PC-9 (cell line): ENCODE data around the gene CPED1.

ENCODE experiments used
- EZH2 ChIP-seq: fragments of 200-600 bp; sonication (generic); IDR thresholded peaks from 2 replicates; pipeline ENCODE4 v1.8.0; 2017; ENCODE audit warnings: antibody characterized with exemption, low read depth
- TF ChIP-seq, protein P1 (sequence below): fragments of 200-600 bp; sonication (generic); conservative IDR thresholded peaks from 2 replicates; pipeline ENCODE4 v1.6.1; 2017; ENCODE audit warnings: mixed run types, antibody characterized with exemption, mild to moderate bottlenecking, moderate library complexity

DNA sequence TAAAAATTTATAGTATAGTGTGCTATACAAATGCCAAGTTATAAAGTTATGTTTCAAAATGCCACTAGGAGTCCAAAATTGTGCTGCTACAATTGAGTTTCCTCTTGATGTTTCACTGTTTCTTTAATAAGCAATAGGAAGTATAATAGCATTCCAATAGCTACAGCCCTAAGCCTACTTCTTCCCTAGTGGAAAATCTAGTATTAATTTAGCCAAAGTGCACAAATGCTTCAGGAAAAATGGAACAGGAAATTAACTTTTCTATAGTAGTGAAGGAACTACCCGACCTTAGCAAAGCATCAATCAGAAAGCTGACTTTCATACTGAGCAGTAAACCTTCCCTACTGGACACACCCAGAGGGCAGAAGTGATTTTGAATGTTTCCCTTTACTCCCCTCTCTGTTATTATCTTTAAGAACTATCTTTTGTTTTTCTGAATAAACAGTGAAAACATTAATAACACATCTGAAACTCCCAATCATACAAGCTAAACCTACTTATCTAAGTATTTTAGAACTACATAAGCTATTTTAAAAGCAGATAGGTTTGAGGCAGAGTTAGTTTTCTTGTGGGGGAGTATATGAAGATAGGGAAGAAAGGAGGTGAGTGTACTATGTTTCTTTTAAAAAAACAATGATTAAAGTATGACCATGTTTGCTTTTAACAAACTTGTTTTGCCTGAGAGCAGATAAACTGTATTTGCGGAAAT is 13.7 kb downstream of the CPED1 start:
- TF ChIP-seq, protein P1, sequence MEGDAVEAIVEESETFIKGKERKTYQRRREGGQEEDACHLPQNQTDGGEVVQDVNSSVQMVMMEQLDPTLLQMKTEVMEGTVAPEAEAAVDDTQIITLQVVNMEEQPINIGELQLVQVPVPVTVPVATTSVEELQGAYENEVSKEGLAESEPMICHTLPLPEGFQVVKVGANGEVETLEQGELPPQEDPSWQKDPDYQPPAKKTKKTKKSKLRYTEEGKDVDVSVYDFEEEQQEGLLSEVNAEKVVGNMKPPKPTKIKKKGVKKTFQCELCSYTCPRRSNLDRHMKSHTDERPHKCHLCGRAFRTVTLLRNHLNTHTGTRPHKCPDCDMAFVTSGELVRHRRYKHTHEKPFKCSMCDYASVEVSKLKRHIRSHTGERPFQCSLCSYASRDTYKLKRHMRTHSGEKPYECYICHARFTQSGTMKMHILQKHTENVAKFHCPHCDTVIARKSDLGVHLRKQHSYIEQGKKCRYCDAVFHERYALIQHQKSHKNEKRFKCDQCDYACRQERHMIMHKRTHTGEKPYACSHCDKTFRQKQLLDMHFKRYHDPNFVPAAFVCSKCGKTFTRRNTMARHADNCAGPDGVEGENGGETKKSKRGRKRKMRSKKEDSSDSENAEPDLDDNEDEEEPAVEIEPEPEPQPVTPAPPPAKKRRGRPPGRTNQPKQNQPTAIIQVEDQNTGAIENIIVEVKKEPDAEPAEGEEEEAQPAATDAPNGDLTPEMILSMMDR, result no peak
- TF ChIP-seq EZH2, result no peak
